ENCODE measurements around the gene B3GALNT2.
"Not testable (repeated sequence)": the region's sequence is repeated elsewhere in the genome, so short reads cannot be mapped to it uniquely, and the experiment has no call there.

The B3GALNT2 gene

DNA sequence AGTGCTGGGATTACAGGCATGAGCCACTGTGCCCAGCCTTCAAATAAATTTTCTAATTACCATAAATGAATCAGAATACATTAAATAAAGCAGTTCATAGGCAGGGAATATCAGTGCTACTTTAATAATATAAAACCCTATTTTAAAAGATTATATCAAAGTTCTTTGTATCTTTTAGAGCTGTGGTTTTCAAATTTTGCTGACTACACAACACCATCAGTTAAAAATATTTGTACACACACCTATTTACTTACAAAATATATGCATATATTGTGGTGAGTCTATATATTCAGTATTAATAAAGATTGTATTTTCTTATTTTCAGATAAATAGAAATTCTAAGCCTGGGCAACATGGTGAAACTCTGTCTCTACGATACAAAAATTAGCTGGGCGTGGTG is 18.7 kb downstream of the B3GALNT2 start:
- peaks cover 57% of the 10 kb centered on the region for H3K36me3 ChIP-seq (ENCODE audit: insufficient read depth, insufficient read length, low read length)
- no peaks in the 10 kb centered on the region for H3K9me3 ChIP-seq (ENCODE audit: insufficient read depth, low read length)
- H3K9ac ChIP-seq (ENCODE audit: insufficient read length, low read depth), result no peak overlapping the region
- TF ChIP-seq SUZ12 (IDR thresholded peaks at IDR 0.05; ENCODE audit: extremely low read depth, insufficient read depth, insufficient read length), result no peak
- TF ChIP-seq ZNF274 (IDR thresholded peaks at IDR 0.05; ENCODE audit: low read depth, low read length), result no peak
- no peak for TF ChIP-seq YY1 (IDR thresholded peaks at IDR 0.05; ENCODE audit: insufficient read depth, insufficient read length)
- no peaks in the 10 kb centered on the region for H3K27me3 ChIP-seq (ENCODE audit: insufficient read depth, insufficient read length)
- no peak overlapping the region for H3K4me3 ChIP-seq (ENCODE audit: insufficient read length, low read depth)
- no peak for DNase-seq (ENCODE audit: low read depth, low spot score)
- H3K4me1 ChIP-seq (ENCODE audit: insufficient read depth, insufficient read length), result no peaks in the 10 kb centered on the region

DNA sequence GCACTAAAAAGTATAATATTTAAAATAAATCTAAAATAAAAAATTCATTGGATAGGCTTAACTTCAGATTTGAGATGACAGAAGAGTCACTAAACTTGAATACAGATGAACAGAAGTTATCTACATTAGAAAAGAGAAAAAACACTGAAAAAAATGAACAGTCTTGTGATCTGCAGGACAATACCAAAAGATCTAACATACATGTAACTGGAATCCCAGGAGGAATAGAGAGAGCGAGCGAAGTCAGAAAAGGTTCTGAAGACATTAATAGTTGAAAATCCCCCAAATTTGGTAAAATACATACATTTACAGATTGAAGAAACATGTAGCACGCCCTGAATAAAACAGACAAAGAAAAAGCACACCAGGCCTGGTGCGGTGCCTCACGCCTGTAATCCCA is 21.2 kb downstream of the B3GALNT2 start:
- DNase-seq (ENCODE audit: low read depth, low spot score), result no peak
- Histone ChIP-seq H3K4me3 (ENCODE audit: insufficient read length, low read depth) (no peak overlapping the region), H3K4me1 (ENCODE audit: insufficient read depth, insufficient read length) (no peaks in the 10 kb centered on the region), H3K36me3 (ENCODE audit: insufficient read depth, insufficient read length, low read length) (peaks cover 52% of the 10 kb centered on the region), H3K9me3 (ENCODE audit: insufficient read depth, low read length) (no peaks in the 10 kb centered on the region), H3K27me3 (ENCODE audit: insufficient read depth, insufficient read length) (no peaks in the 10 kb centered on the region), H3K9ac (ENCODE audit: insufficient read length, low read depth) (no peak overlapping the region)
- TF ChIP-seq SUZ12 (IDR thresholded peaks at IDR 0.05; ENCODE audit: extremely low read depth, insufficient read depth, insufficient read length) (no peak), YY1 (IDR thresholded peaks at IDR 0.05; ENCODE audit: insufficient read depth, insufficient read length) (no peak), ZNF274 (IDR thresholded peaks at IDR 0.05; ENCODE audit: low read depth, low read length) (no peak)

DNA sequence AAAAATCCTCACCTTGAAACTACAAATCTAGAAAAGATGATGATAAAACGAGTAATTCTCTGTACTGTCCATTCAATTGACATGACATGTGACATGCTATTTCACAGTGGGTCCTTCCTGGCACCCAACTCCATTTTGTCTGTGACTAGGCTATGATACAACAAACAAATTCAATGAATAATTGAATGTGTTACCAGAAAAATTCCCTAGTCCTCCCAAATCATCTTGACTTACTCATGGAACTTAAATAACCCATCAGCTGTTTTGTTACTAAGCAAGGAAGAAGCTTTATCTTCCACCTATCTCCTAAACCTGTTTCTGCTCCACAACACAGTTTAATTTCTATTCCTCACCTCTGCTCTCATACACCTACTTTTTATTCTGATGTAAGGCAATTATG is 30.4 kb downstream of the B3GALNT2 start:
- Histone ChIP-seq H3K36me3 (ENCODE audit: insufficient read depth, insufficient read length, low read length) (peaks cover 39% of the 10 kb centered on the region), H3K27me3 (ENCODE audit: insufficient read depth, insufficient read length) (no peaks in the 10 kb centered on the region), H3K9me3 (ENCODE audit: insufficient read depth, low read length) (no peaks in the 10 kb centered on the region), H3K4me3 (ENCODE audit: insufficient read length, low read depth) (no peak overlapping the region), H3K4me1 (ENCODE audit: insufficient read depth, insufficient read length) (no peaks in the 10 kb centered on the region), H3K9ac (ENCODE audit: insufficient read length, low read depth) (no peak overlapping the region)
- DNase-seq (ENCODE audit: low read depth, low spot score), result no peak
- TF ChIP-seq ZNF274 (IDR thresholded peaks at IDR 0.05; ENCODE audit: low read depth, low read length) (no peak), SUZ12 (IDR thresholded peaks at IDR 0.05; ENCODE audit: extremely low read depth, insufficient read depth, insufficient read length) (no peak), YY1 (IDR thresholded peaks at IDR 0.05; ENCODE audit: insufficient read depth, insufficient read length) (no peak)

DNA sequence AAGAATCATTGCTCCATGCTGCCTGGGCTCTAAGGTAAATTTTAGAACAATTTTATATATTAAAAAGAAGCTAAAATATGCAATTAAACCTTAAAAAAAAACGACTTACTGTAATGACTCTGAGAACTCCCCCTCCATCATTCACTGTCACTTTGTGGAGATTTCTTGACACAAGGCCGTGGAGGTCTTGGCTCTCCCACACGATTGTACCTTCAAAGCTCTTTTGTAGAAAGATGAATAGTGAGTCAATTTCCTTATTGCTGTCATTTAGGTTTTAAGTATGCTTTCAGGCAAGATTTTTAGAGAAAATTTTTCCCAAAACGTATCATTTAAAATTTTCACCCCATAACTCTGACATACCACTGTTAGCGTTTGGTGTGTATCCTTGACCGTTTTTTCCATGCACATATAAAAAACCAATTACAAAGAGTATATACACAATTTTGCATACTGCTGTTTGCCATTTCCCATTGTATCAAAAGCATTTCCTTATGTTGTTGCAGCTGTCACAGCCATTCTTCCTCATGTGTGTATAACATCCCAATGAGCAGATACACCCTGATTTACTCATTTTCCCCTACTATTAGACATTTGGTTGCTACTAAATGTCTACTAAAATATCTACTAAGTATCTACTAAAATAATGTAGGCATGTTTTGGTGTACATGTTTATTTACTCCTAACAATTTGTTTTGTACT is 33.4 kb downstream of the B3GALNT2 start:
- no peaks in the 10 kb centered on the region for H3K4me1 ChIP-seq (ENCODE audit: insufficient read depth, insufficient read length)
- H3K36me3 ChIP-seq (ENCODE audit: insufficient read depth, insufficient read length, low read length), result peaks cover 21% of the 10 kb centered on the region
- DNase-seq (ENCODE audit: low read depth, low spot score), result no peak
- no peak for TF ChIP-seq SUZ12 (IDR thresholded peaks at IDR 0.05; ENCODE audit: extremely low read depth, insufficient read depth, insufficient read length)
- TF ChIP-seq YY1 (IDR thresholded peaks at IDR 0.05; ENCODE audit: insufficient read depth, insufficient read length), result no peak
- H3K9me3 ChIP-seq (ENCODE audit: insufficient read depth, low read length), result no peaks in the 10 kb centered on the region
- no peak overlapping the region for H3K9ac ChIP-seq (ENCODE audit: insufficient read length, low read depth)
- no peaks in the 10 kb centered on the region for H3K27me3 ChIP-seq (ENCODE audit: insufficient read depth, insufficient read length)
- no peak overlapping the region for H3K4me3 ChIP-seq (ENCODE audit: insufficient read length, low read depth)

DNA sequence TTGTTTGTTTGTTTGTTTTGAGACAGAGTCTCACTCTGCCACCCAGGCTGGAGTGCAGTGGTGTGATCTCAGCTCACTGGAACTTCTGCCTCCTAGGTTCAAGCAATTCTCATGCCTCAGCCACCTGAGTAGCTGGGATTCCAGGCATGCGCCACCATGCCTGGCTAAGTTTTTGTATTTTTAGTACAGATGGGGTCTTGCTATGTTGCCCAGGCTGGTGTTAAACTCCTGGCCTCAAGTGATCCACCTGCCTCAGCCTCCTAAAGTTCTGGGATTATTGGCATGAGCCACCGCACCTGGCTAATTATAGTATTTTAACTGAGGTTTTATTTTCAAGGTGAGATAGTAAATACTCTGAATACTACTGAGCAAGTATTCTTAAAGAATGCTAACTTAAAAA is 34.4 kb downstream of the B3GALNT2 start:
- peaks cover 27% of the 10 kb centered on the region for H3K36me3 ChIP-seq (ENCODE audit: insufficient read depth, insufficient read length, low read length)
- DNase-seq (ENCODE audit: low read depth, low spot score), result not testable (repeated sequence)

DNA sequence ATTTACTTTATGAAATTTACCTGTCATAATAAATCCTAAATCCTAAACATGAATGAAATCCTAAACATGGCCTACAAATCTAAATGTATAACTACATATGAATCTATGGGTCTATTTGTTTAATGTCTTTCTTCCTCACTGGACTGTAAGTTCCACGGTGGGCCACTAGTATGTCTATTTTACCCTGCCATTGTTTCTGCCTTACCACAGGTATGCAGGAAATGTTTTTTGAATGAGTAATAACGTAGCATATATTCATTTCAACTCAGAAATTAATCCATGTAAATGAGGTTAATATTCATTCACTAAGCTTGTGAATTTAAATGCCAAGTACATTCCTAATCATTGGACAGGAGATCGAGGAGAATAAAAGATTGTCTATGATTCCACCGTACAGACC is 35.3 kb downstream of the B3GALNT2 start:
- DNase-seq (ENCODE audit: low read depth, low spot score), result no peak
- TF ChIP-seq YY1 (IDR thresholded peaks at IDR 0.05; ENCODE audit: insufficient read depth, insufficient read length), result no peak
- no peak for TF ChIP-seq SUZ12 (IDR thresholded peaks at IDR 0.05; ENCODE audit: extremely low read depth, insufficient read depth, insufficient read length)
- no peak for TF ChIP-seq ZNF274 (IDR thresholded peaks at IDR 0.05; ENCODE audit: low read depth, low read length)
- H3K4me1 ChIP-seq (ENCODE audit: insufficient read depth, insufficient read length), result no peaks in the 10 kb centered on the region
- no peak overlapping the region for H3K4me3 ChIP-seq (ENCODE audit: insufficient read length, low read depth)
- H3K9ac ChIP-seq (ENCODE audit: insufficient read length, low read depth), result no peak overlapping the region
- H3K36me3 ChIP-seq (ENCODE audit: insufficient read depth, insufficient read length, low read length), result peaks cover 28% of the 10 kb centered on the region
- no peaks in the 10 kb centered on the region for H3K27me3 ChIP-seq (ENCODE audit: insufficient read depth, insufficient read length)
- H3K9me3 ChIP-seq (ENCODE audit: insufficient read depth, low read length), result no peaks in the 10 kb centered on the region

More for the DNA sequence above, 34.4 kb downstream of the B3GALNT2 start:
- not testable (repeated sequence) for H3K9me3 ChIP-seq (ENCODE audit: insufficient read depth, low read length); H3K9ac ChIP-seq (ENCODE audit: insufficient read length, low read depth); H3K4me1 ChIP-seq (ENCODE audit: insufficient read depth, insufficient read length); H3K4me3 ChIP-seq (ENCODE audit: insufficient read length, low read depth); H3K27me3 ChIP-seq (ENCODE audit: insufficient read depth, insufficient read length)

DNA sequence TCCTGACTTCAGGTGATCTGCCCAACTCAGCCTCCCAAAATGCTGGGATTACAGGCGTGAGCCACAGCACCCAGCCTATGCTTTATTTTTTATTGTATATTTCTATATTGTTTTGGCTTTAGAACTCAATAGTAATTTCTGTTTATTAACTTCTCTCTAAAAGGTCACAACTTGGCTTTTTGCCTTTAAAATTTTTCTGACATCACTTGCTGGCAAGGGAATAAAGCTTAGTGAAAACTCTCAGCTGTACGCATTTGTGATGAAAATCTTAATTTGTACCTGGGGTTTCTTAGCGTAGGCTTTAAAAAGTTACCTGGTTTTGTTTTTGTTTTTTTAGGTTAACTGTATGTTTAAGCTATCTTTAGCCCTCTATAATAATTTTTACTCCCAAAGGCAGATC is 36.2 kb downstream of the B3GALNT2 start:
- DNase-seq (ENCODE audit: low read depth, low spot score), result no peak
- Histone ChIP-seq H3K9me3 (ENCODE audit: insufficient read depth, low read length) (no peaks in the 10 kb centered on the region), H3K27me3 (ENCODE audit: insufficient read depth, insufficient read length) (no peaks in the 10 kb centered on the region), H3K4me1 (ENCODE audit: insufficient read depth, insufficient read length) (no peaks in the 10 kb centered on the region), H3K36me3 (ENCODE audit: insufficient read depth, insufficient read length, low read length) (peaks cover 28% of the 10 kb centered on the region), H3K9ac (ENCODE audit: insufficient read length, low read depth) (no peak overlapping the region), H3K4me3 (ENCODE audit: insufficient read length, low read depth) (no peak overlapping the region)
- TF ChIP-seq SUZ12 (IDR thresholded peaks at IDR 0.05; ENCODE audit: extremely low read depth, insufficient read depth, insufficient read length) (no peak), YY1 (IDR thresholded peaks at IDR 0.05; ENCODE audit: insufficient read depth, insufficient read length) (no peak), ZNF274 (IDR thresholded peaks at IDR 0.05; ENCODE audit: low read depth, low read length) (no peak)

Data from NT2/D1 (cell line).